Activated naive CD4-positive, alpha-beta T cell treated with anti-CD3 and anti-CD28 coated beads, Interleukin-2, amount 50 U/mL, for 72 hours (primary cell): ENCODE measurements around the gene AMPH. TPM values are rescaled to one million over a fixed set of nuclear protein-coding genes. Genes with fewer than 3 reads are reported as not detected.

Experiments
- ATAC-seq, 2 donors: fragments of 150-1000 bp; cut with Tn5 transposase; 2 replicates each; pipeline ENCODE4 v1.10.0; 2021; ENCODE audit warnings: mild to moderate bottlenecking in 2 of 2, moderate library complexity in 2 of 2
- DNase-seq, 2 donors: peaks; one replicate each; pipeline ENCODE4 v3.0.0; 2021 to 2022; ENCODE audit warnings: low spot score in 2 of 2
- H3K27ac Mint-ChIP-seq, 2 donors: one replicate each; pipeline ENCODE4 v1.8.0; 2022; ENCODE audit warnings: mild to moderate bottlenecking in 2 of 2, mixed read lengths in 2 of 2
- H3K36me3 Mint-ChIP-seq, 2 donors: one replicate each; pipeline ENCODE4 v1.8.0; 2022; ENCODE audit warnings: mixed read lengths in 2 of 2
- H3K9me3 Mint-ChIP-seq, 2 donors: one replicate each; pipeline ENCODE4 v1.8.0; 2022; ENCODE audit warnings: mixed read lengths in 2 of 2
- total RNA-seq, 2 donors: library from RNA; stranded (reverse); gene quantifications; one replicate each; pipeline ENCODE4 v1.2.3, GENCODE V29; 2022

The AMPH gene
- total RNA-seq, 2 donors from 2014 or later: not detected

- DNase-seq (no peak), ATAC-seq (no peak)
- Mint-ChIP-seq H3K9me3 (peaks cover 12 to 13% of the 10 kb centered on the region in 2 donors), H3K27ac (no peak overlapping the region), H3K36me3 (peaks cover 0 to 13% of the 10 kb centered on the region in 2 donors)
Observed at GRCh38 chr7:38518541-38518940, 112.6 kb downstream of the AMPH start.

GRCh38 chr7:38512704-38513103 lies 118.5 kb downstream of the AMPH start:
- peaks cover 0 to 13% of the 10 kb centered on the region in 2 donors for H3K36me3 Mint-ChIP-seq
- no peak overlapping the region for H3K27ac Mint-ChIP-seq
- DNase-seq (no peak), ATAC-seq (no peak)
- H3K9me3 Mint-ChIP-seq: peaks cover 12 to 13% of the 10 kb centered on the region in 2 donors

GRCh38 chr7:38512291-38512690 lies 118.9 kb downstream of the AMPH start:
- DNase-seq (no peak), ATAC-seq (no peak)
- Mint-ChIP-seq H3K9me3 (peaks cover 10% of the 10 kb centered on the region in 2 donors), H3K36me3 (peaks cover 0 to 13% of the 10 kb centered on the region in 2 donors), H3K27ac (no peak overlapping the region)

GRCh38 chr7:38507384-38507783 lies 123.8 kb downstream of the AMPH start:
- DNase-seq: no peak
- Mint-ChIP-seq H3K9me3 (no peaks in the 10 kb centered on the region), H3K36me3 (no peaks in the 10 kb centered on the region), H3K27ac (no peak overlapping the region)
- no peak for ATAC-seq

GRCh38 chr7:38506756-38507155 lies 124.4 kb downstream of the AMPH start:
- Mint-ChIP-seq H3K27ac (no peak overlapping the region), H3K9me3 (no peaks in the 10 kb centered on the region), H3K36me3 (no peaks in the 10 kb centered on the region)
- no peak for ATAC-seq
- DNase-seq: no peak

- Mint-ChIP-seq H3K9me3 (no peaks in the 10 kb centered on the region), H3K36me3 (no peaks in the 10 kb centered on the region), H3K27ac (no peak overlapping the region)
- DNase-seq (no peak), ATAC-seq (no peak)
Observed at GRCh38 chr7:38506004-38506403, 125.2 kb downstream of the AMPH start.

- ATAC-seq: no peak
- no peaks in the 10 kb centered on the region for H3K9me3 Mint-ChIP-seq
- no peaks in the 10 kb centered on the region for H3K36me3 Mint-ChIP-seq
- DNase-seq: no peak
- no peak overlapping the region for H3K27ac Mint-ChIP-seq
Observed at GRCh38 chr7:38504684-38505083, 126.5 kb downstream of the AMPH start.

GRCh38 chr7:38502848-38503247 lies 128.3 kb downstream of the AMPH start:
- H3K27ac Mint-ChIP-seq: no peak overlapping the region
- H3K9me3 Mint-ChIP-seq: no peaks in the 10 kb centered on the region
- DNase-seq: no peak
- H3K36me3 Mint-ChIP-seq: no peaks in the 10 kb centered on the region
- ATAC-seq: no peak

GRCh38 chr7:38502289-38502688 lies 128.9 kb downstream of the AMPH start:
- DNase-seq (no peak), ATAC-seq (no peak)
- Mint-ChIP-seq H3K9me3 (no peaks in the 10 kb centered on the region), H3K36me3 (no peaks in the 10 kb centered on the region), H3K27ac (no peak overlapping the region)

GRCh38 chr7:38492010-38492409 lies 139.2 kb downstream of the AMPH start:
- no peak overlapping the region for H3K27ac Mint-ChIP-seq
- no peaks in the 10 kb centered on the region for H3K9me3 Mint-ChIP-seq
- DNase-seq (no peak), ATAC-seq (no peak)
- no peaks in the 10 kb centered on the region for H3K36me3 Mint-ChIP-seq

GRCh38 chr7:38482521-38482920 lies 148.7 kb downstream of the AMPH start:
- ATAC-seq: no peak
- peaks cover 17 to 18% of the 10 kb centered on the region in 2 donors for H3K9me3 Mint-ChIP-seq
- H3K27ac Mint-ChIP-seq: no peak overlapping the region
- DNase-seq: no peak
- peaks cover 6 to 29% of the 10 kb centered on the region in 2 donors for H3K36me3 Mint-ChIP-seq

GRCh38 chr7:38481401-38481800 lies 149.8 kb downstream of the AMPH start:
- H3K9me3 Mint-ChIP-seq: peaks cover 22 to 25% of the 10 kb centered on the region in 2 donors
- DNase-seq: no peak
- H3K27ac Mint-ChIP-seq: no peak overlapping the region
- peaks cover 6 to 37% of the 10 kb centered on the region in 2 donors for H3K36me3 Mint-ChIP-seq
- ATAC-seq: no peak

- no peak for DNase-seq
- Mint-ChIP-seq H3K36me3 (peaks cover 6 to 29% of the 10 kb centered on the region in 2 donors), H3K27ac (no peak overlapping the region), H3K9me3 (peaks cover 17 to 18% of the 10 kb centered on the region in 2 donors)
- no peak for ATAC-seq
Observed at GRCh38 chr7:38478404-38478803, 152.8 kb downstream of the AMPH start.

GRCh38 chr7:38477333-38477732 lies 153.8 kb downstream of the AMPH start:
- H3K9me3 Mint-ChIP-seq: peaks cover 13 to 16% of the 10 kb centered on the region in 2 donors
- DNase-seq: no peak
- no peak overlapping the region for H3K27ac Mint-ChIP-seq
- no peak for ATAC-seq
- H3K36me3 Mint-ChIP-seq: peaks cover 0 to 19% of the 10 kb centered on the region in 2 donors

GRCh38 chr7:38476764-38477163 lies 154.4 kb downstream of the AMPH start:
- H3K27ac Mint-ChIP-seq: no peak overlapping the region
- H3K36me3 Mint-ChIP-seq: peaks cover 0 to 19% of the 10 kb centered on the region in 2 donors
- peaks cover 13 to 16% of the 10 kb centered on the region in 2 donors for H3K9me3 Mint-ChIP-seq
- DNase-seq (no peak), ATAC-seq (no peak)

- DNase-seq: no peak
Observed at GRCh38 chr7:38465956-38466355, 165.2 kb downstream of the AMPH start.

GRCh38 chr7:38463277-38464225 lies 167.6 kb downstream of the AMPH start:
- peak; percentile 62 to 85 for DNase-seq
- peak overlapping the region in 1 of 2 donors; percentile 58 for H3K27ac Mint-ChIP-seq

More at GRCh38 chr7:38465956-38466355, 165.2 kb downstream of the AMPH start:
- H3K9me3 Mint-ChIP-seq: no peaks in the 10 kb centered on the region
- no peak overlapping the region for H3K27ac Mint-ChIP-seq
- H3K36me3 Mint-ChIP-seq: no peaks in the 10 kb centered on the region
- no peak for ATAC-seq

GRCh38 chr7:38462819-38463218 lies 168.4 kb downstream of the AMPH start:
- Mint-ChIP-seq H3K36me3 (no peaks in the 10 kb centered on the region), H3K27ac (no peak overlapping the region), H3K9me3 (peaks cover 0 to 9% of the 10 kb centered on the region in 2 donors)
- no peak for DNase-seq
- ATAC-seq: peak in 1 of 2 donors; percentile 13

More at GRCh38 chr7:38463277-38464225, 167.6 kb downstream of the AMPH start:
- ATAC-seq: peak; percentile 87 to 92
- peaks cover 0 to 6% of the 10 kb centered on the region in 2 donors for H3K9me3 Mint-ChIP-seq
- H3K36me3 Mint-ChIP-seq: no peaks in the 10 kb centered on the region
